Stimulated activated CD8-positive, alpha-beta memory T cell treated with anti-CD3 and anti-CD28 coated beads, Interleukin-15, amount 100 ng/mL, for 4 hours (primary cell): ENCODE results near the gene GNA14.
"Not testable (repeated sequence)": the region's sequence is repeated elsewhere in the genome, so short reads cannot be mapped to it uniquely, and the experiment has no call there.

Source experiments
- DNase-seq, 2 donors: peaks; one replicate each; pipeline ENCODE4 v3.0.0-alpha.2; 2020; ENCODE audit warnings: low read depth in 2 of 2

The GNA14 gene

GRCh38 chr9:77402286-77402685, 245.8 kb downstream of the GNA14 start:
- no peak for DNase-seq

- DNase-seq, result no peak
These were observed 248.2 kb downstream of the GNA14 start for GRCh38 chr9:77399964-77400363.

- not testable (repeated sequence) for DNase-seq
These were observed 249.5 kb downstream of the GNA14 start for GRCh38 chr9:77398581-77398980.

- DNase-seq, result no peak
These were observed 255.8 kb downstream of the GNA14 start for GRCh38 chr9:77392328-77392727.

GRCh38 chr9:77391834-77392233, 256.3 kb downstream of the GNA14 start:
- no peak for DNase-seq

GRCh38 chr9:77386187-77386586, 261.9 kb downstream of the GNA14 start:
- no peak for DNase-seq

GRCh38 chr9:77384406-77384805, 263.7 kb downstream of the GNA14 start:
- DNase-seq, result no peak

- no peak for DNase-seq
These were observed 272.1 kb downstream of the GNA14 start for GRCh38 chr9:77375956-77376532.

GRCh38 chr9:77374266-77374665, 273.9 kb downstream of the GNA14 start:
- no peak for DNase-seq
